Endometrial microvascular endothelial cells (primary cell): ENCODE measurements around the gene PRKAG2. TPM values are rescaled to one million over a fixed set of nuclear protein-coding genes. Genes with fewer than 3 reads are reported as not detected.
"Not testable (repeated sequence)": the region's sequence is repeated elsewhere in the genome, so short reads cannot be mapped to it uniquely, and the experiment has no call there.

Experiments used
- in situ Hi-C: cut with HindIII; loops from 2 replicates; pipeline ENCODE4 v1.10.0; 2017; ENCODE audit warnings: low sequenced_read_pairs, low pct_unique_long_range_greater_than_20kb; ENCODE audit errors: inconsistent ontology term
- total RNA-seq: library from RNA; depleted of rRNA; stranded (reverse); fragments of >200 nt; gene quantifications from one replicate; pipeline ENCODE4 v1.2.3, GENCODE V29; 2015; ENCODE audit errors: inconsistent ontology term

Gene PRKAG2
- total RNA-seq, 1 donor from 2014 or later = 67.1 TPM

DNA sequence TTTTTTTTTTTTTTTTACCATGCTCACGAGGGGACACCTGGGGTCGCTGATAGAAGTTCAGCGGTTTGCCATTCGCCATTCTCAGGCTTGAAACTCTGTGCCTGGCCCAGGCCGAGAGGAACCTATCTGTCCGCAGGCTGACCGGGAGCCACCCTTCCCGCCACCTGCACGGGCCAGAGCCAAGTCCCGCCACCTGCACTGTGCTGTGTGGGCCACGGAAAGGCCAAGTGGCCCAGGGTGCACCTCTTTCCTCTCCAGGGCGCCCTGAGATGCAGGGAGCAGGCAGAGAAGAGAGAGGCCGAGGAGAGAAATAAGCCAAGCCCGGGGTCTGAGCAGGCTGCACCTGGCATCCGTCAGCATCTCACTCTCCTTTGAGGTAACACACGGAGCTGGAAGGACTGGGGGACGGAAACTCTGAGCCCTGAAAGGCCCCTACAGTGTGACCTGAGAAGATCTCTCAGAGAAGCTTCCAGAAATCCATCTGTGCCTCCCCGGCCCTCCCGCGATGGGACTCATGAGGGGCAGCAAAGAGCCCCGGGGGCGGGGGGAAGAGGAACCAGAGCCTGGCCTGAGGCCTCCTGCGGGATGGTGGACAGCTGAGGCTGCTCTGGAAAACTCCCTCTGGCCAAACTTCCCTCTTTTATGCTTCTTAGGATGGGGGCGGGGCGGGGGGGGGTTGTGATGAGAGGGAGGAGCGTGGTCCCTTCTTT is 46.6 kb downstream of the PRKAG2 start:
- in situ Hi-C loops = no loop called here

- in situ Hi-C loops = no loop called here
Observed at GRCh38 chr7:151829707-151830106, 47.2 kb downstream of the PRKAG2 start.

GRCh38 chr7:151827620-151828019 is 49.3 kb downstream of the PRKAG2 start:
- in situ Hi-C loops = no loop called here

GRCh38 chr7:151826316-151826715 is 50.6 kb downstream of the PRKAG2 start:
- in situ Hi-C loops = not testable (repeated sequence)

DNA sequence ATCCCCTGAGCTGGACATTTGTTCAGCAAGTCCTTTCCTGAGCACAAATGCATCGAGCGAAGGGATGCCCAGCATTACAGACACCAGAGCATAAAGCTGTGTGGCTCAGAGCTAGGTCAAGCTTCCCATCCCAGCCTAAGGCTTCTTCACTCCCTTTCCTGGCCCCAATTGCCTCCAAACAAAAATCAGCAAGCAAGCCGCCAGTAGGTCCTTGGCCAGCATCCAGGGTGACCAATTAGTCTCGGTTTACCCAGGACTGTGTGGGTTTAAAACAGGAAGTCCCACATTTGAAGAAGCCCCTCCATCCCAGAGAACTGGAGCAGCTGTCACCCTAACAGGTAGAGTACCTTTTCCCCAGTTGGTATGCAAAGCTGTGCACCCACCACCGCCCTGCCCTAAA is 51.2 kb downstream of the PRKAG2 start:
- in situ Hi-C loops = no loop called here

DNA sequence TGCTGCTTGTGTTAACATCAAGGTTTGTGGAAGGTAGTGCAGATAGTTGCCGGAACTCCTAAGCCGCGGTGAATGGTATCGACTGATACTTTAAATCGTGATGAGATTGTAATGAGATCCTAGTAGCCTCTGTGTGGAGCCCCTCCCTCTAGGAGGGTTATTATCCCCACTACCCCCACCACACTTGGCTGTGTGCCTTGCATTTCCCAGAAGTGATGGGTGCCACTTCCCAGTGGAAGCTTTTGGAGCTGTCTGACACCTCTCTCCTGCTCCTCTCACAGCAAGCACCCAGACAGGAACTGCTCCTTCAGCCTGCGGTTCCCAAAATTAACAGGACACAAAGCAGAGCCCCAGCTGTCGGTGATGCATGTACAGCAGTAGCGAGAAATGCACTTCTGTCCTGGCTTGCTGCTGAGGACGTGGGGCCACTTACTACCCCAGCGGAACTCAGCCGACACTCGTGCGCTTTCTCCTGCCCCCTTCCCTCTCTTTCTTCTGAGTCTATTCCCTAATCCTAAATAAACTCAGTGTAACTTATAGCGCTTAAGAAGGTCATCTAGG is 52.5 kb downstream of the PRKAG2 start:
- in situ Hi-C loops = no loop called here

DNA sequence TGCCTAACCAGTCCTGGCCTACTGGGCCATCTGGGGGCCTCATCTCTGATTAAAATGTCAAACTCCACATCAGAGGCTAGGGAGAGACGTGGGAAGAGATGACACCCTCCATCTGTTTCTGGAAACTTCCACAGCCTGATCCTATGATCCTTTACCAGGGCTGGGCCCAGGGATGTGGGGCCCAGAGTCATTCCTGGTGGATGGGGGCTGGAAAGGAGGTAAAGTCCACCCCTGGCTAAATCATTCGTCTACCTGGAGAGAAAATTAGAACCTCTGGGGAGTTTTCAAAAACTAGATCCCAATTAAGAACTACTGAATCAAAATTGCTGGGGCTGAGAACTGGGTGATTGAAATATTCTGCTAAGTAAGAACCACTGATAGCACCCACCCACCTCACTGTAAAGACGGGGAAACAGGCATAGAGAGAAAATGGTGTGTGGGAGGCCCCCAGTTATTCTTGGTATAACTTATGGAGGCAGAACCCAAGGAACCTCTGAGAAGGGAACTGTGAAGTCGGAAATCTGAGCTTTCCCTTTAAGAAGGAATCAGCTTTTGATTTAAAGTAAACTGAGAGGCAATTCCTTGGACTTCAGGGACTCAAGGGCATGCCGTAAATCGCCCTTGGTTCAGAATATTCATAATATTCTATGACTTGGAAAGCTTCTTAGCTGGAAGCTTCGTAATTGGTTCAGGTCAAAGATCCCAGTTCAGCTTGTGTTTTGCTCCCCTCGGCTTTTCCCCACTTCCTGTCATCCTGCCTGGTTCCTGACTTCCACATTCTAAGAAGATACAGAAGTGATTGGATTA is 53.1 kb downstream of the PRKAG2 start:
- in situ Hi-C loops = no loop called here

- in situ Hi-C loops = no loop called here
Observed at GRCh38 chr7:151822541-151823181, 54.3 kb downstream of the PRKAG2 start.

DNA sequence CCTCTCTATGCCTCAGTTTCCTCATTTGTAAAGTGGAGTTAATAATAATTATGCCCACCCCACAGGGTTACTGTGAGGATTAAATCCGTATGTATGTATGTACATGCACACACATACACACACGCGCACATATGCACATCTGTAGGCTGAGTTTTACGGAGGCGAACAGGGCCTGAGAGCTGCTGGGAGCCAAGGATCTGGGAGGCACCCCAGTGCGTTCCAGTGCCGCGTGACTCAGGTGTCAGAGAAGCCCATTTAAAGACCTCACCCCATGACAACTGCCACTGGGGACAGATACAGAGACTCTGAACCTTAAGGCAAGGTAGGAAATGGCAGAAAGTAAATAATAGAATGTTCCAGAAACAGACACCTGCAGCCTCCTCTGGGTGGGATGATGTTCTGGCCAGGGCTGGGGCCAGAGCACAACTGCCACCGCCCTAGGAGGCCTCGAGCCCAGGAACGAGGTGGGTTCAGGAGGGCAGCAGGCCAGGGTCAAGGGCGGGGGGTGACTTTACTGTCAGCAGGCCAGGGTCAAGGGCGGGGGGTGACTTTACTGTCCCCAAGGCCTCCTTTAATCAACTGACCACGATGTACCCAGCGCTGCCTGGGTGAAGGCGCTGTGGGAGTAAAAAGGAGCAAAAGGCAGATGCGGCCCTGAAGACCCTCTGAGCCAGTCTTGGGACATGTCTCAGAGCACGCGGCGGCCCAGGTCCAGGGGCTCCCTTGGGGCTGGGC is 54.9 kb downstream of the PRKAG2 start:
- in situ Hi-C loops = no loop called here

GRCh38 chr7:151821226-151821625 is 55.7 kb downstream of the PRKAG2 start:
- in situ Hi-C loops = no loop called here

DNA sequence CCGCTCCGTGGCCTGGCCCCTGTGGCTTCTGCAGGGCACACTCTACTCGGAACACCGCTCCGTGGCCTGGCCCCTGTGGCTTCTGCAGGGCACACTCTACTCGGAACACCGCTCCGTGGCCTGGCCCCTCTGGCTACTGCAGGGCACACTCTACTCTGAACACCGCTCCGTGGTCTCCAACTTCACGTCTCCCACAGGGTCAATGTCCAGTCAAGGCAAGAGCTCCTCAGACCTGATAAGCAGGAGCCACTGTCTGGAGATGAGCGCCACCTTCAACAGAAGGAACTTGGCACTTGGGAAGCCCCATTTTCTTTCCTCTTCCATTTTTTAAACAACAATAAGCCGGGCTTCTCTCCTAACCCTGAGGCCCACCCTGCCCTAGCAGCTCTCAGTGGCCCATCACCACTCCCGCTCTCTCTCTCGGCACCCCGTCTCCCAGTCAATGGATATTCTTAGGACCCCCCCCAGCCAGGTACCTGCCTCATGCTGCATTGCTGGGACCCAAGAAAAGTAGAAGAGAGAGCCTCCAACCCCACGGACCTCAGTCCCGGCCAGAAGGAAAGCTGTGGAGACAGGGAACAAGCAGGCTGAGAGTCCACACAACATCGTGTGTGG is 56.3 kb downstream of the PRKAG2 start:
- in situ Hi-C loops = no loop called here

DNA sequence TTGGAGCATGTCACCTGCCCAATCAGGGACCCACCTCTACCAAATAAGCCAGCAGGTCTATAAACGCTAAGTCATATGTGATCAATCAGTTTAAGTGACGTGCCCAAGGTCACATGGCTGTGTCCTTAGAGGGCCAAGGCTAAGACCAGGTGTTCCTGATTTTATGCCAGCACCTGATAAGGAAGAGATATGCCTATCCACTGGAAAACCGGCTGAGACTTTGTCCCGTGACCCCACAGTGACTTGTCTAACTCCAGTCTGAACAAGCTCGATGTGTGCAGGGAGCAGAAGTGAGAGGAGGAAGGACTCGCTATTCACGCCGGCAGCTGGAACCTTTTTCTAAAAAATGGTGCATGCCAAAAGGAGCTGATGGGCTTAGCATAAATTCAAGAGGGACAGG is 57.0 kb downstream of the PRKAG2 start:
- in situ Hi-C loops = no loop called here

GRCh38 chr7:151818674-151819519 is 58.0 kb downstream of the PRKAG2 start:
- in situ Hi-C loops = no loop called here

GRCh38 chr7:151817981-151818673 is 58.8 kb downstream of the PRKAG2 start:
- in situ Hi-C loops = no loop called here

GRCh38 chr7:151817315-151817690 is 59.6 kb downstream of the PRKAG2 start:
- in situ Hi-C loops = no loop called here

- in situ Hi-C loops = no loop called here
Observed at GRCh38 chr7:151816562-151817314, 60.2 kb downstream of the PRKAG2 start.

DNA sequence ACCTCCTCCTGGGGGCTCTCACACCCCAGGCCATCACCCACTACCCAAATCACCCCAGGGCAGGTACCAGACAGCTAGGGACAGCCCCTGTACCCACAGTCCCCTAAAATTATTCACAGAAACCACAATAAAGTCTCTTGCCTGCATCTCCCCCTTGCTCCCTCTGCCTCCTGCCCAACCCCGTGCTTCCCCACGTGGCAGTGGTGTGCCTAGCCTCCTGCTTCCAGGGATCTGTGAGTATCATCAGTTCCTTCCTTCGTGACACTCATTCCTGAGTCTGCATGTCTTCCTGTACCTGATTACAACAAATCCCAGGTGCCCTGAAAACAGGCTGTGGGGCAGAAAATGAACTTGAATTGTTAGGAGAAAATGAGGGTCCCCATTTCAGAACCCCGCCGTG is 61.5 kb downstream of the PRKAG2 start:
- in situ Hi-C loops = no loop called here
